Astrocyte (in vitro differentiated cells and primary cell): ENCODE data around the gene SECISBP2. TPM values are rescaled to one million over a fixed set of nuclear protein-coding genes. Genes with fewer than 3 reads are reported as not detected.

Experiments
- DNase-seq: peaks from one replicate; pipeline ENCODE4 v3.0.0-alpha.2; 2010; ENCODE audit warnings: low read depth
- FAIRE-seq: peaks from 2 replicates; lab custom pipeline; 2011; peaks lifted over from hg19 to GRCh38; lab: Jason Lieb, UNC
- H2AFZ ChIP-seq: 2 replicates; pipeline ENCODE4 v1.6.0; 2012; ENCODE audit warnings: low read depth, low read length, inconsistent platforms
- H3K27ac ChIP-seq: 2 replicates; pipeline ENCODE4 v1.5.1; 2011; ENCODE audit warnings: low read depth, low read length, inconsistent platforms
- H3K27me3 ChIP-seq: 2 replicates; pipeline ENCODE4 v1.6.0; 2011; ENCODE audit warnings: low read length, inconsistent platforms; ENCODE audit not compliant: insufficient read depth
- H3K36me3 ChIP-seq: 2 replicates; pipeline ENCODE4 v1.5.1; 2011; ENCODE audit warnings: low read length, inconsistent platforms; ENCODE audit not compliant: insufficient read depth
- H3K4me1 ChIP-seq: 2 replicates; pipeline ENCODE4 v1.5.1; 2011; ENCODE audit warnings: low read length, inconsistent platforms; ENCODE audit not compliant: insufficient read depth
- H3K4me2 ChIP-seq: 2 replicates; pipeline ENCODE4 v1.6.0; 2012; ENCODE audit warnings: low read length, inconsistent platforms
- H3K4me3 ChIP-seq: 2 replicates; pipeline ENCODE4 v1.5.1; 2011; ENCODE audit warnings: low read depth, mild to moderate bottlenecking, low read length, inconsistent platforms; ENCODE audit not compliant: insufficient read depth
- H3K79me2 ChIP-seq: 2 replicates; pipeline ENCODE4 v1.6.0; 2012; ENCODE audit warnings: mild to moderate bottlenecking, low read length, inconsistent platforms; ENCODE audit not compliant: insufficient read depth
- H3K9ac ChIP-seq: 2 replicates; pipeline ENCODE4 v1.6.0; 2012; ENCODE audit warnings: mild to moderate bottlenecking, low read length, inconsistent platforms
- H3K9me3 ChIP-seq: 2 replicates; pipeline ENCODE4 v1.5.1; 2012; ENCODE audit warnings: low read depth, mild to moderate bottlenecking, low read length, inconsistent platforms; ENCODE audit not compliant: insufficient read depth
- H4K20me1 ChIP-seq: 2 replicates; pipeline ENCODE4 v1.6.0; 2012; ENCODE audit warnings: low read length, inconsistent platforms; ENCODE audit not compliant: insufficient read depth
- H3K27ac Mint-ChIP-seq: one replicate; pipeline ENCODE4 v1.8.0; 2021; ENCODE audit warnings: mild to moderate bottlenecking, mixed read lengths; ENCODE audit not compliant: unreplicated experiment
- H3K27me3 Mint-ChIP-seq: one replicate; pipeline ENCODE4 v1.8.0; 2021; ENCODE audit warnings: low read depth, mixed read lengths; ENCODE audit not compliant: unreplicated experiment
- H3K36me3 Mint-ChIP-seq: one replicate; pipeline ENCODE4 v1.8.0; 2021; ENCODE audit warnings: low read depth, mixed read lengths; ENCODE audit not compliant: unreplicated experiment
- H3K4me1 Mint-ChIP-seq: one replicate; pipeline ENCODE4 v1.8.0; 2021; ENCODE audit warnings: low read depth, mixed read lengths; ENCODE audit not compliant: unreplicated experiment
- H3K4me3 Mint-ChIP-seq: one replicate; pipeline ENCODE4 v1.8.0; 2021; ENCODE audit warnings: mild to moderate bottlenecking, moderate library complexity, mixed read lengths; ENCODE audit not compliant: unreplicated experiment
- H3K9me3 Mint-ChIP-seq: one replicate; pipeline ENCODE4 v1.8.0; 2021; ENCODE audit warnings: mild to moderate bottlenecking, mixed read lengths; ENCODE audit not compliant: unreplicated experiment
- EZH2 ChIP-seq: IDR thresholded peaks from 2 replicates; pipeline ENCODE4 v1.6.1; 2012; ENCODE audit warnings: mild to moderate bottlenecking, low read length, inconsistent platforms; ENCODE audit not compliant: insufficient read depth
- total RNA-seq: library from RNA; stranded (reverse); gene quantifications from 2 replicates; pipeline ENCODE4 v1.2.1, GENCODE V29; 2021
- TF ChIP-seq, protein P1 (sequence below): IDR thresholded peaks from 2 replicates; pipeline ENCODE4 v1.5.1; 2011; ENCODE audit warnings: low read depth, mild to moderate bottlenecking, inconsistent platforms, low read length, moderate library complexity; ENCODE audit not compliant: insufficient read depth

The SECISBP2 gene
- total RNA-seq, 1 donor from 2014 or later, result 19.0 TPM

DNA sequence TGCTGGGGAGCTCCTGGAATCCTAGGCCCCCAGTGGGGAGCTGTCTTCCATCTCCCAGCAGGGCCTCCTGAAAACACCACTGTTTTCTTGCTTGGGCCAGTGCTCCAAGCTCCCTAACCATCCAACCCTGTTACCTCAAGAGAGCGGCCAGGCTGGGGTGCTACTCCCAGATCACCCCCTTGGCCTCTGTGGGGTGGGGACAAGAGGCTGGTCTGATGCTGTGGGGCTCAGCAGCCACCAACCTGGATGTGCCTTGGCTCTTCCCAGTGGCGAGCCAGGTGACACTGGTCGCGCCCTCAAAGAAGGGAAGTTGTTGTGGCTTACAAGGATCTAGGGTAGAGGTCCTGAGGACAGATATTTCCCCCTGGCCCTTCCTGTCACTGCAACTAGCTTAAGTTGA, 49.0 kb downstream of the SECISBP2 start:
- Histone ChIP-seq H3K4me3 (no peak overlapping the region), H3K36me3 (no peaks in the 10 kb centered on the region), H3K79me2 (no peaks in the 10 kb centered on the region), H3K27me3 (no peaks in the 10 kb centered on the region), H3K4me1 (no peaks in the 10 kb centered on the region), H3K9me3 (no peaks in the 10 kb centered on the region), H3K9ac (no peak overlapping the region), H4K20me1 (peaks cover 3% of the 10 kb centered on the region), H2AFZ (no peak overlapping the region), H3K27ac (no peak overlapping the region), H3K4me2 (no peak overlapping the region)
- Mint-ChIP-seq H3K9me3 (no peaks in the 10 kb centered on the region), H3K36me3 (peaks cover 5% of the 10 kb centered on the region), H3K27ac (no peak overlapping the region), H3K4me1 (no peaks in the 10 kb centered on the region), H3K4me3 (no peak overlapping the region), H3K27me3 (no peaks in the 10 kb centered on the region)
- TF ChIP-seq, protein P1, sequence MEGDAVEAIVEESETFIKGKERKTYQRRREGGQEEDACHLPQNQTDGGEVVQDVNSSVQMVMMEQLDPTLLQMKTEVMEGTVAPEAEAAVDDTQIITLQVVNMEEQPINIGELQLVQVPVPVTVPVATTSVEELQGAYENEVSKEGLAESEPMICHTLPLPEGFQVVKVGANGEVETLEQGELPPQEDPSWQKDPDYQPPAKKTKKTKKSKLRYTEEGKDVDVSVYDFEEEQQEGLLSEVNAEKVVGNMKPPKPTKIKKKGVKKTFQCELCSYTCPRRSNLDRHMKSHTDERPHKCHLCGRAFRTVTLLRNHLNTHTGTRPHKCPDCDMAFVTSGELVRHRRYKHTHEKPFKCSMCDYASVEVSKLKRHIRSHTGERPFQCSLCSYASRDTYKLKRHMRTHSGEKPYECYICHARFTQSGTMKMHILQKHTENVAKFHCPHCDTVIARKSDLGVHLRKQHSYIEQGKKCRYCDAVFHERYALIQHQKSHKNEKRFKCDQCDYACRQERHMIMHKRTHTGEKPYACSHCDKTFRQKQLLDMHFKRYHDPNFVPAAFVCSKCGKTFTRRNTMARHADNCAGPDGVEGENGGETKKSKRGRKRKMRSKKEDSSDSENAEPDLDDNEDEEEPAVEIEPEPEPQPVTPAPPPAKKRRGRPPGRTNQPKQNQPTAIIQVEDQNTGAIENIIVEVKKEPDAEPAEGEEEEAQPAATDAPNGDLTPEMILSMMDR, result no peak
- TF ChIP-seq EZH2, result no peak
- FAIRE-seq (no peak), DNase-seq (no peak)

DNA sequence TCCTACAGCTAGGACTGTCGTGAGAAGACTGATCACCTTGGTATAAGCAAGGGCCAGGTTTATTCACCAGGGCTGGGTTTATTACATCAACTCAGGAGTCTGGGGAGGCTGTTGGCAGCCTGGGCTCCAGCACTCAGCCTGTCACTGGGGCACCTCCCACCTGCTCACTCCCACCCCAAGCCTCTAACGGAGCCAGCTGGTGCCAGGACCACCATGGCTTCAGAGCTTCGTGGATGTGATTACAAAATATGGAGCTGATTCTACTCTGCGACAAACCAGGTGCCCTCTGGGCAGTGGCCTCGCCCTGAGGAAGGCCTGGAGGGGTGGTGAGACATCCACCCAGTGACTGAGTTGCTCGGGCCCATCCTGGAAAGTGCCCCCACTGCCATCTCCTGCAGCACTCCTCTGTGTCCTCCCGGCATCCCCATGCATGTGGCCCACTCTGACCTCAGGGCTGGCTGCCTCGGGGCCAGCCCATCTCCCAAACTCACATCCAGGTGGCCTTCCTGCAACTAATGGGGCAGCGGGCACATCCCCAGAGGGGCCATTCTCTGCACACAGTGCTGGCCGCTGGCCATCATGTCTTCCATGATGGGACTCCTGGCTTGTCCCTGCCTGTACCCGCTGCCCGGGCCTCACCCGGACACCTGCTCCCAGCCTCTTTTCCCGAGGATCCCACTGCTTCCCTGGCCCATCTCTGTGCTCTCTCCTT, 49.6 kb downstream of the SECISBP2 start:
- no peaks in the 10 kb centered on the region for H3K9me3 ChIP-seq
- H3K79me2 ChIP-seq, result no peaks in the 10 kb centered on the region
- peaks cover 3% of the 10 kb centered on the region for H4K20me1 ChIP-seq
- no peaks in the 10 kb centered on the region for H3K4me1 ChIP-seq
- no peak overlapping the region for H2AFZ ChIP-seq
- H3K4me3 ChIP-seq, result no peak overlapping the region
- Mint-ChIP-seq H3K27me3 (no peaks in the 10 kb centered on the region), H3K27ac (no peak overlapping the region), H3K4me3 (no peak overlapping the region), H3K4me1 (no peaks in the 10 kb centered on the region), H3K36me3 (peaks cover 4% of the 10 kb centered on the region), H3K9me3 (no peaks in the 10 kb centered on the region)
- no peaks in the 10 kb centered on the region for H3K27me3 ChIP-seq
- H3K9ac ChIP-seq, result no peak overlapping the region
- H3K4me2 ChIP-seq, result no peak overlapping the region
- H3K36me3 ChIP-seq, result no peaks in the 10 kb centered on the region
- no peak for FAIRE-seq
- H3K27ac ChIP-seq, result no peak overlapping the region
- no peak for DNase-seq
- TF ChIP-seq, protein P1, result no peak
- no peak for TF ChIP-seq EZH2

GRCh38 chr9:89368550-89368949, 50.2 kb downstream of the SECISBP2 start:
- no peak for DNase-seq
- Mint-ChIP-seq H3K4me3 (no peak overlapping the region), H3K9me3 (no peaks in the 10 kb centered on the region), H3K27me3 (no peaks in the 10 kb centered on the region), H3K27ac (no peak overlapping the region), H3K36me3 (peaks cover under 1% of the 10 kb centered on the region), H3K4me1 (peaks cover 6% of the 10 kb centered on the region)
- Histone ChIP-seq H3K36me3 (no peaks in the 10 kb centered on the region), H3K79me2 (no peaks in the 10 kb centered on the region), H3K9me3 (no peaks in the 10 kb centered on the region), H3K4me1 (no peaks in the 10 kb centered on the region), H3K27me3 (no peaks in the 10 kb centered on the region), H3K27ac (no peak overlapping the region), H3K9ac (no peak overlapping the region), H3K4me2 (no peak overlapping the region), H4K20me1 (peaks cover 3% of the 10 kb centered on the region), H3K4me3 (no peak overlapping the region), H2AFZ (no peak overlapping the region)
- TF ChIP-seq EZH2, result no peak
- TF ChIP-seq, protein P1, result no peak
- FAIRE-seq, result no peak
